ENCODE results near the gene GALNT14.

The GALNT14 gene

DNA sequence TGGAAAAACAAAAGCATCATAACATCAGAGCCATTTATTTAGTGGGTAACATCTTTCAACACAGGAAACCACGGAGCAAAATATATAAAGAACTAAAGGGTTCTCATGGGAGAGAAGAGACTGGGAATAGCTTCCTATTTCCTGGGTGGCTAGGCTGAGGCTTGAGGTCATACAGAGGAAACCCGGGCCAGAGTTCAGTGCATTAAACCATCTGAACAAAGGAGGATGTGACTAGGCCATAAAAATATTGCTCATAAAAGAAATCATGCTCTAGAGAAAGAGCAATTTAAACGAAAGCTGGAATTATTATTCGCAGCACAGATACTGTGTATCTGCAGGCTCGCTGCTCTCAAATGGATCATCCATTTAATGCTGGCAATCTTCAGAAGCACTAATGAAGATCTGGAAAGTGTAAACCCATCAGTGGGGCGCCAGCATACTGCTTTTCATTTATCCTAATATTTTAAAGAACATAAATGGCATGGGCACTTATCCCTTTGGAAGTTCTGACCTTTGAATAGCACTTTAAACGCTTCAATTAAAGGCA, 83.3 kb downstream of the GALNT14 start:
- no peak for DNase-seq (ENCODE audit: low read depth)

DNA sequence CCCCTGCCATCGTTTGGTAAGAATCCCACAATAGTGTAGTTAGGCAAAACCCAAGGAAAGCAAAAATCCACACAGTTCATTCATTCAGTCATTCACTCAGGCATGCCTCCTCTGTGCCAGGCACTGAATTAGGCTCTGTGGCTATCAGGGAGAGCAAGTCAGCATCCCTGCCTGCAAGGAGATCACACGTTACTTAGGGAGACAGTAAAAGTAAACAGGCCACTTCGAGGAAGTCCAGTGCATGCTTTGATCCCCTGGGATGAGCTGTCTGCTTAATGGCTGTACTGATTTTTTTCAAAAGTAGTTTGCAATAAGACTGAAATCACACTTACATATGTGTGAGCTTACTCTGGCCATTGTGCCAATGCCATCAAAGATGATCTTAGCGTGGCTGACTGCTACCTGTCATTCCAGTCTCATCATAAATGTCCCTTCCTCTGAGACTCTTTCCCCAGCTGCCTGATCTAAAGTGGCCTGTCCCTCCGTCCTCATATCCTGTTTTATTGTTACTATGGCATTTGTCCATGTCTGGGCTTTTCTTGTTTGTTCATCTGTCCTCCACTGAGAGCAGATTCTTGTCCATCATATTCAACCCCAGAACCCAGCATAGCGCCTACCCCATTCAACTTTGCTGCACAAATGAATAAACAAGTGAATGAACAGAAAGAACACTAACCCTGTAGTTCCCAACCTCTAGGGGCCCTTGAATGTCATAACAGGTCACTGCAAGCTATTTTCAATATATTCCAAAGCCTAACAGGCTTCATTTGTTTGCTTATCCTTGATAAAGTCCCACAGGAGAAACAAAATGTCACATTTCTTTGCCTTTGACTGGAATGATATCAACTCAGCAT, 84.1 kb downstream of the GALNT14 start:
- no peak for DNase-seq (ENCODE audit: low read depth)

DNA sequence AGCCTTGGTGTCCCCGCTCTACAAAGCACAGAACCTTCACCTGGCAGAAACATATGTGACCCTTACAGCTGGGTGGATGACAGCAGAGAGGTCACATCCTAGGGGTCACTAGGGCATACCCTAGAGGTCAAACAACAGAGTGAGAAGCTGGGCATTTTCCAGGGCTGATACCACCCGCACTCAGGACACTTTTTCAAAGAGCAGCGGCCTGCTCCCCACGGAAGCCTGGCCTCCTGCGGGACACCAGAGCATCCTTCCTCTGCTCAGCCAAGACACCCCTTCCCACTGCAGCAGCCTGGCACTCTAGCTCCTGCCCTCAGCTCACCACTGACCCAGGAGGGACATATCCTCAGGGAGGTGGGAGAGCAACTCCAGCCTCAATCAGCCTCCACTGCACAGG, 86.0 kb downstream of the GALNT14 start:
- DNase-seq (ENCODE audit: low read depth), result no peak

DNA sequence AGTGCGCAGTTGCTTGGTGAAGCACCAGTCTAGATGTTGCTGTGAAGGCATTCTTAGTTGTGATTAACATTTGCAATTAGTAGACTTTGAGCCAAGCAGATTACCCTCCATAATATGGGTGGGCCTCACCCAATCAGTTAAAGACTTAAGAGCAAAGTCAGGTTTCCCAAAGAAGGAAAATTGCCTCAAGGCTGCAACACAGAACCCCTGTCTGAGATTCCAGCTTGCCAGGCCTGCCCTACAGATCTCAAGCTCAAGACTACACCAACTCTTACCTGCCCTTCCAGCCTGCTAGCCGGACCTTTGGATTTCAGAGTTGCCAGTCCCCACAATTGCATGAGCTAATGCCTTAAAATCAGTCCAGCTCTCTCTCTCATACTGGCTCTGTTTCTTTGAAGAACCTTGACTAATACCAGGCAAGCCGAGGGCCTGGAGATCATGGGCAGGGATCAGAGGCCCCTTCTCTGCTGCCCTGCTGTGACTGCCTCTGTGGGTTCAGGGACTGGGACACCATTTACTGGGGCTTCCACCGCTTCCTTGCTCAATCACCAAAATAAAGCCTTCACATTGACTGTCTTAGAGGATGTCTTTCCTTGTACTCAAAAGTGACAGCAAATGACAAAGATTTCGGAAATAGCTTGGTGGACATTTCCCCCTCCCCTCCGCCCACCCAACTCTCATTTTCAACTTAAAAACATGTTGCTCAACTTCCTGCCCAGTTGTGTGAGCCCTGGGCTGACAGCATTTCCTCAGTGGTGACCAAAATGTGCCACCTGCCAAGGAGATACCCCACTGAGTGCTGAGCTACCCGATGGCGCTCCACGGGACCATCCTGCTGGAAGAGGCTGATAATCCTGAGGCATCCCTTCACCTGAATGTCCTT, 86.7 kb downstream of the GALNT14 start:
- no peak for DNase-seq (ENCODE audit: low read depth)

DNA sequence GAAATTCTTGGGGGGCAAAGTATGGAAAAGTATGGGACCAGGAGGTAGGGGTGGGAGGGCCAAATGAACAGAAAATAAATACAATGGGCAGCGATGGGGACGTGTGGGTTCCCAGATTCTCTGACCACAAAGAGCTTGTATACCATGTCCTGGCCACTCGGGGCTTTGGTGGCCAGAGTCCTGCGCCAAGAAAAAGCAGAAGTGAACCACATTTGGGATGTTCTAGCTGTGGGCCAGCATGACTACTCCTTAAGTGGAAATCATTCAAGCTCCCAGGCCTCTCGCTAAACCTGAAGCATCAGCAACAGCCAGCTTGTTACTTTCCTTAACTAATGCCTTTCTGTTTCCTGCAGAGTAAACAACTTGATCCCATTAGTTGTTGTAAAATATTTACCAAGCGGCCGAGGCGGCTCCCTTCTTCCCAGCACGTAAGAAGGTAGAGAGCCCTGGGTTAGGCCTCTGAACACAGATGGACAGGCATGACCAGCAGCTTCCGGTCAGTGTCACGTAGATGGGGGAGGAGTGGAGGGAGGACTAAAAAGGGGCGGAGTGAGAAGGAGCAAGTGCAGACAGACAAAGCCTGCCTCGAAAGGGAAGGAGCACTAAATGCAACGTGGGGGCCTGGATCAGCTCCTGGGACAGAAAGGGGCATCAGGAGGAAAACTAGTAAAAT, 88.2 kb downstream of the GALNT14 start:
- no peak for DNase-seq (ENCODE audit: low read depth)

DNA sequence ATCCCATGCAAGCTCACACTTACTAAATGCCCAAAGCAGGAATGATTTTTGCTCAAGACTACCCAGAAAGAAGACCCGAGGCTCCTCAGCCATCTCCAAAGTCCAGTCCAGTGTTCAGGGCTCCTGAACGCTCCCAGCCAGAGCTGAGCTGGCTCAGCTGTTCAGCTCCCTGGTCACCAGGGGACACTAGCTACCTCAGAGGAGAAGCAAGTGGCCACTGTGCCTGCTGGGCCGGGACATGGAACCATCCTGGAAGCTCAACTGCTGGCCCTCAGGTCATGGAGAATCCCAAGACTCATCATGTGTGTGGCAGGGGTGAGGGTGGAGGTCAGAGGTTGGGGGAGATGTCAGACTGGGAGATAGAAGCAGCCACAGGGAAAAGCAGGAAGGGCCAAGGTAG, 89.0 kb downstream of the GALNT14 start:
- DNase-seq (ENCODE audit: low read depth), result no peak

DNA sequence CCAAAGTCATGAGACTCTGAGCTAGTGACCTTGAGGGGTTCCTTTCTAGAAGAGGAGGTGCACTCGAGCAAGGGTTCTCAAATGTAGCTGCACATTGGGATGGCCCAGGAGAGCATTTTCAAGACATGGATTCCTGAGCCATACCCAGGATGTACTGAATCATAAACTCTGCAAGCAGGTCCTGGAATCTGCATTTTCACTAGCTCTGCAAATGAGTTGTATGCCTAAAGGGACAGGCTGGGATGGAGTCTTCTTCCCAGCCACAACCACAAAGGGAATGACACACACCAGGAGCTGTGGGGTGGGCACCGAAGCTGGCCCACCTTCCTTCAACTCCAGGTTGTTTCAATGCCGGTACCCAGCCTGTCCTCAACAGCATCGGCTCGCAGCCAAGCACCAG, 90.6 kb downstream of the GALNT14 start:
- DNase-seq (ENCODE audit: low read depth), result no peak

DNA sequence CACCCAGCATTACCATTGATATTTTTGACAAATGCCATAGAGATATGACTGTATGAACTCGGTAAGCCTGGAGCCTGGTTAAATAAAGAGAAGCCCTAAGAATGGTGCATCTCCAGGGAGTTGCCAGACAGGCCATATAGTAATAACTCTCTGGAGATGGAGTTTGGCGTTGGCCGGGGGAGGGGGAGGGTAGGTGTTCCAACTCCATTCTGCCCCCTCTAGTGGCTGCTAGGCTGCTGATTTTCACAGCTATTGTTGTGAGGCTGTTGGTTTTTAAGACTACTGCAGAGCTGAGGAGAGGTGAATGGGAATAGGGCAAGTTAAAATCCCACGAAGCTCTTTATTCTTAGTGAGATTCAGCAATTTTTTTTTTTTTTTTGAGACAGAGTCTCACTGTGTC, 99.9 kb downstream of the GALNT14 start:
- no peak for DNase-seq (ENCODE audit: low read depth)

DNA sequence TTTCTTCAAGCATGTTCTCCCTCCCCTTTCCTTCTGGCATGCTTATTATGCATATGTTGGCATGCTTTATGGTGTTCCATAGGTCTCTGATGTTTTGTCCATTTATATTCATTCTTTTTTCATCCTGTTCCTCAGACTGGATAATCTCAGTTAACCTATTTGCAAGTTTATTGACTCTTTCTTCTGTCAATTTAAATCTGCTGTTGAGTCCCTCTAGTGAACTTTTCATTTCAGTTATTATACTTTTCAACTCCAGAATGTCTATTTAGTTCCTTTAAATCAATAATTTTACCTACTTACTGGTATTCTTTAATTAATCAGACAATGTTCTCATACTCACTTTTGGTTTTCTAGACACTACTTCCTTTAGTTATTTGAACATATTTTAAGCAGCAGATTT, 101.2 kb downstream of the GALNT14 start:
- no peak for DNase-seq (ENCODE audit: low read depth)

DNA sequence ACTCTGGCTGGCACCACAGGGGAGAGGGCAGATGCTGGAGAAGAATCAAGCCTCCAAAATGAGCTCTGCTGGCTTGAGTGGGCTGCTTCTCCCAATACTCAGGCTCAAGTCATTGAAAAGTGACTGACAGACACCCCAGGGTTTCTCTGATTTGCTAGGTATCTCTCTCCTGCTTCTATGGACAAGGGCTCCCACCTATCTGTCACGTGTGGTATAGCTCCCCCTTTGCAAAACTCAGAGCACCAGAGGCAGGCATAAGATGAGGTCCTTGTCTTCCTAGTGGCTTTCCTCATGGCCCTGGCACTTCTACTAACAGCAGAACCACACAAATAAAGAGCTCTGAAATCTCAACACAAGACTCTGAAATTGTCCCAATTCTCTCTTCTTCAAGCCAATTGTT, 105.2 kb downstream of the GALNT14 start:
- DNase-seq (ENCODE audit: low read depth), result no peak

DNA sequence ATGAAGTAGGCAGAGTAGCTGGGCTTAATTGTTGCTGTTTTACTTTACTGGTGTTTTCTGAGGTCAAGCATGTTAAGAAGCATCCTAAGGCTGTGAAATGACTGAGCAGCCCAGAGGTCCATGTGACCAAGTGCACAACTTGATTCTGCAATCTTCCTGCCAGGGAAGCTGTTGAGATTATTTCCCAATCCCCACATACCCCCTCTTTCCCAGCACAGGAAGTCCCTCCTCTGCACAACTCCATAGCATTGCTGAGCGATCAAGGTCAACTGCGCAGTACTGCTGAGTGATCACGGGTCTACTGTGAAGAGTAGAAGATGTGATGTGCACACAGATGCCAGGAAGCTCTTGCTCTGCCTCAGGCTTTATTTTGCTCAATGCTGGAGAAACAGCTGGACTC, 105.8 kb downstream of the GALNT14 start:
- DNase-seq (ENCODE audit: low read depth), result no peak

DNA sequence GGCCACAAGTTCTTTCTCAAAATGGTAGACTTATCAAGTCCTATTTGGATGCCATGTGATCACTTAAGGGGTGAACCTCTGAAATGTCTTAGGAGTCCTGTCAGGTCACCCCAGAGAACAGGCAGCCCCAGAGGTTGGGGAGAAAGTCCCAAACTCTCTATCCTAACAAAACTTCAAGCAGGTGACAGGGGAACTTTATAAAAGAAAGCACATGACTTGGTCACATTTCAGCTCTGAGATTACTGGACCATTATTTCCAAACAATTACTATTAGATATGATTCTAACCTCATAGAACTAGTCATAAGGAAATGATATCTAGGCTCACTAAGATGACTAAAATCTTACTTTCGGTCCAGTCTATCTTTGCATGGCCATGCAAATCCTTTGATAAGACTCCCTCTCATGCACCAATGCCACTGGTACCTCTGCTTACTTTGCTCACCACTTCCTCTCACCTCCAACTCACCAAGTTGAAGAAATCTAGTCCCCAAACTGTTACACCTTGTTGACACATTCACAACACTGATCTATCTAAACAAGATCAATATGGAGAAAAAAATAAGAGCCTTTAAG, 107.0 kb downstream of the GALNT14 start:
- DNase-seq (ENCODE audit: low read depth), result no peak

DNA sequence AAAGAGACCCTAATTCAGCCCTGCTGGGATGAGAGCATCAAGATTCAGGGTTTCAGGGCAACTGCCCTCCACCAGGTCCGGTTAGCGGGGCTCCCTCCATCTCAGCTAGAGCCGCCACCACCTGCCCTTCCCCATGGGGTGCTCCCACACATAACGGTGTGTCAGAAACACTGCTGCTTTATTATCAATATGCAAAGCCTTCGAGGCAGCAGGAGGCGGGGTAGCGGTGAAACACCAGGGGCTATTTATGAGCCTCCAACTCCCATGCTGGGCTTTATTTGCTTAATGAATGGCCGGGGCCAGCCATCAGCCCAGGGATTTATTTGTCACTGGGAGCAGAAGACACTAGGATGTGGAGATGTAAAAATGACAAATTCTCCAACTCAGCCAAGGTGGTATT, 109.8 kb downstream of the GALNT14 start:
- no peak for DNase-seq (ENCODE audit: low read depth)

DNA sequence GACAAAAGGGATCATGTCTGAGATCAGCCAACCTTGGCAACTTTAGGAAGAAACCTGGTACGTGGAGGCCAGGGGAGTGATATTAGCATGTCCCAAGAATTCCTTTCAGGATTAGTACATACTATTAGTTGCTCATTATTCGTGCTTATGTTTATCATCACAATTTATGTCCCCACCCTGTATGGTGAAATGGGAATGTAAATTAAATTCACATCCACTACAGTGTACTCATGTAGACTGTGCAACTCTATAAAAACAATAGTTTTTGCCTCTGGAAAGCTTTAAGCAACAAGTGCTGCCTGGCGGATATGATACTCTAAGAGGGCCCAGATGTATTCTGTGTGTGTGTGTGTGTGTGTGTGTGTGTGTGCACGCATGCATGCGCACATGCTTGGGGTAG, 110.7 kb downstream of the GALNT14 start:
- DNase-seq (ENCODE audit: low read depth), result no peak

DNA sequence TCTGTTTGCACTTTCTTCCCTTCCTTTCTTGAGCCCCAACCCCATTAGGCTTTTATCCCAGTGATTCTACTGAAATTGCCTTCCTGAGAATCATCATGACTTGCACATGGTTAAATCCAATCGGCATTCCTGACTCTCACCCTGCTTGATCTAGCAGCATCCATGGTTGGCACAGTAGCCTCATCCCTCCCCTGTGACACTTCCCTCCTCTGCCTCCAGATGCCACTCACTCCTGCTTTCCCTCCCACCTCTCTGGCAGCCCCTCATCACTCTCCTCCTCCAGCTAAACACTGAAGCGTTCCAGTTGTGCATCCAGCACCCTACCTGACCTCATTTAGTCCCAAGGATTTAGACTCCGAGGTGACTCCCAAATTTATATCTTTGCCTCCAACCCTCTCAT, 114.7 kb downstream of the GALNT14 start:
- no peak for DNase-seq (ENCODE audit: low read depth)

DNA sequence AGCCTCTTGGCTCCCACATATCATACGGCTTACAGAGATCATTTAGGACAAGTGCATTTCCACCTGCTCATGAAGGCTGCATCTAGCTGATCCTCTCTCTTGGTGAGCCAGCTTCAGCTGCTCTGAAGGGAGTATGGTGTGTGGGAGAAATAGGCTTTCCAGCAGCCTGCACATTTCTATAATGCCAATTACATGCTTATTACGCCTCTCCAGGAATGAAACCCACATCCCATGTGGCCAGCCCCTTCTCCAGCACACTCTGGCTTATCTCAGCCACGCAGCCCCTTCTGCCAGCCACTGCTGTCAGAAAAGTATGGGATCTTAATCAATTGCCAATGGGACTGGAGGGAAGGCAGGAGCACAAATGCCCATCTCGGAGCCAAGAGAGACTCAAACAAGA, 117.5 kb downstream of the GALNT14 start:
- no peak for DNase-seq (ENCODE audit: low read depth)

DNA sequence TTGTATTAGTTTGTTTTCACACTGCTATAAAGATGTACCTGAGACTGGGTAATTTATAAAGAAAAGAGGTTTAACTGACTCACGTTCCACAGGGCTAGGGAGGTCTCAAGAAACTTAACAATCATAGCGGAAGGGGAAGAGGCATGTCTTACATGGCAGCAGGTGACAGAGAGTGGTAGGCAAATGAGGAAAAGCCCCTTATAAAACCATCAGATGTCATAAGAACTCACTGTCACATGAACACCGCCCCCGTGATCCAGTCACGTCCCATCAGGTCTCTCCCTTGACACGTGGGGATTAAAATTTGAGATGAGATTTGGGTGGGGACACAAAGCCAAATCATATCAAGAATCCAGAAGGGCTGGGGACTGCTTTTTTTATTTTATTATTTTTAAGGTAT, 120.0 kb downstream of the GALNT14 start:
- DNase-seq (ENCODE audit: low read depth), result no peak

DNA sequence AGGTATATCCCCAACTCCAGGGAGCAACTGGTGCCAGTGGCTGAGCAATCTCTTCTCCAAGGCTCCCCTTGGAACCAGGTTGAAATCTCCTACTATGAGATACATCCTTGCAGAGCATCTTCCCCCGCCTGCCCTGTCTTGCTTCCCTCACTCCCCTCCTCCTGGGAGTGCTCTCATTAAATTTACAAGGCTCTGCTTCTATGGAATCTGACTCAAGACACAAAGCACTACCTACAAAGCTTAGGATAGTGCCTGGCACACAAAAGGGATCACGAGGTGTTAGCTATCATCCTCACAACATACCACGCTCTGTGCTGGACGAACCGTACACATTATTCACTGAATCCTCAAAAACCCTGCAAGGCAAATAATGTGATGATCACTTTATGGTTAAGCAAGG, 121.6 kb downstream of the GALNT14 start:
- DNase-seq (ENCODE audit: low read depth), result no peak

DNA sequence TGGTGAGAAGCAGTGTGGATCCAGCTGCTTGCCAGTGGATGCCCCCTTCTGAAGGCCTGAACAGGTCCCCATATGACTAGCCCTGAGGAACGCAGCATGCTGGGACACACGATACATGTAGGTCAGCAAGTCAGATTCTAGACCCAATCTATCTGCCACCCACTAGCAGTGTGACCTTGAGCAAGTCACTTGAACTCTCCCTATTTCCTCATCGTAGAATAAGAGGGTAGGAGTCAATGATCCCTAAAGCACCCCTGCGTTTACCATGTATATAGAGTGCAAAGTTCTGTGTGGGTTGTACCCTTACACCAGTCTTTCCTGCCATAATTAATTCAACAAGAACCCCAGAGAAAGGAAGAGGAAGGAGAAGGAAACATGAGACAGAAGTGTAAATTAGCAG, 123.7 kb downstream of the GALNT14 start:
- no peak for DNase-seq (ENCODE audit: low read depth)

DNA sequence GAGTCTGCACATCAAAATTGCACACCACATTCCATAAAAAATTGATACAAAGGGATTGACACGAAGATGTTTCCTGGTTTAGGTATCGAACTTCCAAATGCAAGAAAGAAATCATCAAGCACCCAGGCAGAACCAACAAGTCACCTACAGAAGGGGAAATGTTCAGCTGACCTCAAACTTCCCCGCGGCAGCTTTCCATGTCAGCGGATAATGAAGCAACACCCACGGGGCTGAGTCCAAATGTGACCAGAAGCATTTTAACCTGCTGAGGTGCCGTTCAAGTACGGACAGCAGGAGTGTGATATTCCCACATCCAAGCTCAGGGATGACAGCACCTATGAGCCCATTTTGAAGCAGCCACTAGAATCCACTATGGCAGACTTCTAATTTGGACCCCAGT, 124.9 kb downstream of the GALNT14 start:
- no peak for DNase-seq (ENCODE audit: low read depth)

DNA sequence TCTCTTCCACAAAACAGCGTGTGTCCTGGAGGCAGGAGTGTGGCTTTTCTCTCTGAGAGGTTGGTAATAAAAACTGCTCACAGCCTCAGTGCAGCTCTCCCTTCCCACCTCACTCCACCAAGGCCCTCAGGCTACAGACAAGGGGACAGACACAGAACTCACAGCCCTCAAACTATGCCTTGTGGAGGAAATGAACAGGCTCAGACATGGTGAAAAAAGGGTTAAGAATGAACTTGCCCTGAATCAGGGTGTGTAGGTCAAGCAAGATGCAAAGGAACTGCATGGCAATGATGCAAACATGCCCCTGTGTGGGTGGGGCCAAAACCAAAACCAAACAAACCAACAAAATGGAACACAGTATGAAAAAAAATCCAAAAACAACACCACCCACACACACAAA, 125.8 kb downstream of the GALNT14 start:
- no peak for DNase-seq (ENCODE audit: low read depth)

DNA sequence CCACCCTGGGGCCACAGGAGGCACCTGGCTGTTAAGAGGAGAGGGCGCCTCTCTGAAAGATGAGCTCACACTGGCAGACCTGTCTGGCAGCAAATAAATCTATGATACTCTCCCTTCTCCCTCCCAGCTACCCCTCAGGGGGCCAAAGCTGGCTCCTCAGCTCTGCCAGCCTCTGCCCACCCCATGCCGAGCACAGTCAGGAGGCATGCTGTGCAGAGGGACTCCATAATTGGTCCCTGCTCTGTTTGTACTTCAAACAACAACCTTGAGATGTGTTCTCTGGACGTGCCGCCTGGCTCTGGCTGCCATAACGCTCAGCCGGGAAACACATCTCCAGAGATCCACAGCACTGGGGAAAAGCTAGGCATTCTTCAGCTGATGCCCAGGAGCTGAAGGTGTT, 126.7 kb downstream of the GALNT14 start:
- no peak for DNase-seq (ENCODE audit: low read depth)
